Caco-2 (cell line): ENCODE data around the gene TSPAN18. TPM values are rescaled to one million over a fixed set of nuclear protein-coding genes. Genes with fewer than 3 reads are reported as not detected.

Experiments
- BruUV-seq: library from RNA; stranded (reverse); fragments of 400-500 nt; replicated peaks from 2 replicates; lab custom pipeline; 2021; lab: Mats Ljungman, UMichigan
- CTCF ChIA-PET: fragments of 300-600 bp; sonication (Branson Sonifier 250); formaldehyde crosslinking; loops from one replicate; lab custom pipeline; 2022; ENCODE audit warnings: antibody characterized with exemption; lab: Charles Lee
- POLR2A ChIA-PET: fragments of 300-600 bp; sonication (Branson Sonifier 250); formaldehyde crosslinking; loops from one replicate; lab custom pipeline; 2022; ENCODE audit warnings: antibody characterized with exemption; lab: Charles Lee
- DNase-seq, 2 experiments: peaks; one replicate each; pipeline versions ENCODE4 v3.0.0 to v3.0.0-alpha.2; 2020 to 2022
- H3K27me3 ChIP-seq: replicated peaks from 2 replicates; pipeline ENCODE4 v1.6.0; 2011; ENCODE audit warnings: low read length; ENCODE audit not compliant: control insufficient read depth, insufficient read depth
- H3K36me3 ChIP-seq: 2 replicates; pipeline ENCODE4 v1.5.1; 2011; ENCODE audit warnings: low read length; ENCODE audit not compliant: control insufficient read depth, insufficient read depth
- H3K4me1 ChIP-seq: fragments of 250-450 bp; sonication (Bioruptor Pico); 2 replicates; pipeline ENCODE4 v1.5.1; 2020; ENCODE audit warnings: mild to moderate bottlenecking
- H3K4me3 ChIP-seq: 2 replicates; pipeline ENCODE4 v1.5.1; 2011; ENCODE audit warnings: low read depth, mild to moderate bottlenecking, control low read depth, low read length
- H3K9me3 ChIP-seq: fragments of 250-450 bp; sonication (Bioruptor Pico); 2 replicates; pipeline ENCODE4 v1.5.1; 2020; ENCODE audit warnings: mild to moderate bottlenecking, moderate library complexity
- H3K27ac Mint-ChIP-seq: one replicate; pipeline ENCODE4 v1.8.0; 2022; ENCODE audit warnings: mixed read lengths; ENCODE audit not compliant: unreplicated experiment
- H3K27me3 Mint-ChIP-seq: one replicate; pipeline ENCODE4 v1.8.0; 2022; ENCODE audit warnings: mixed read lengths; ENCODE audit not compliant: insufficient read depth, unreplicated experiment
- H3K36me3 Mint-ChIP-seq: one replicate; pipeline ENCODE4 v1.8.0; 2022; ENCODE audit warnings: mild to moderate bottlenecking, mixed read lengths; ENCODE audit not compliant: insufficient read depth, unreplicated experiment
- H3K4me1 Mint-ChIP-seq: one replicate; pipeline ENCODE4 v1.8.0; 2022; ENCODE audit warnings: low read depth, mixed read lengths; ENCODE audit not compliant: unreplicated experiment
- H3K4me3 Mint-ChIP-seq: one replicate; pipeline ENCODE4 v1.8.0; 2022; ENCODE audit warnings: mild to moderate bottlenecking, moderate library complexity, mixed read lengths; ENCODE audit not compliant: unreplicated experiment
- H3K9me3 Mint-ChIP-seq: one replicate; pipeline ENCODE4 v1.8.0; 2022; ENCODE audit warnings: mixed read lengths; ENCODE audit not compliant: unreplicated experiment
- CTCF ChIP-seq, 2 experiments: fragments of 200-600 bp in 1 of 2; IDR thresholded peaks; 1 replicate in 1 of 2; 2 replicates in 1 of 2; pipeline versions ENCODE4 v1.5.1 to v1.8.0; 2011 to 2022; ENCODE audit warnings: antibody characterized with exemption in 1 of 2, control low read depth in 1 of 2, inconsistent platforms in 1 of 2, low read depth in 1 of 2, low read length in 1 of 2, mild to moderate bottlenecking in 1 of 2, moderate library complexity in 1 of 2; ENCODE audit not compliant: insufficient read depth in 1 of 2, severe bottlenecking in 1 of 2, unreplicated experiment in 1 of 2
- intact Hi-C: fragments of 100-400 bp; cut with micrococcal nuclease; formaldehyde crosslinking; loops from one replicate; pipeline ENCODE4 v1.10.0; 2022; ENCODE audit not compliant: unreplicated experiment
- total RNA-seq: library from RNA; stranded (reverse); gene quantifications from 2 replicates; pipeline ENCODE4 v1.2.3, GENCODE V29; 2022

The TSPAN18 gene
- total RNA-seq, 1 experiment from 2014 or later: 7.4 TPM

DNA sequence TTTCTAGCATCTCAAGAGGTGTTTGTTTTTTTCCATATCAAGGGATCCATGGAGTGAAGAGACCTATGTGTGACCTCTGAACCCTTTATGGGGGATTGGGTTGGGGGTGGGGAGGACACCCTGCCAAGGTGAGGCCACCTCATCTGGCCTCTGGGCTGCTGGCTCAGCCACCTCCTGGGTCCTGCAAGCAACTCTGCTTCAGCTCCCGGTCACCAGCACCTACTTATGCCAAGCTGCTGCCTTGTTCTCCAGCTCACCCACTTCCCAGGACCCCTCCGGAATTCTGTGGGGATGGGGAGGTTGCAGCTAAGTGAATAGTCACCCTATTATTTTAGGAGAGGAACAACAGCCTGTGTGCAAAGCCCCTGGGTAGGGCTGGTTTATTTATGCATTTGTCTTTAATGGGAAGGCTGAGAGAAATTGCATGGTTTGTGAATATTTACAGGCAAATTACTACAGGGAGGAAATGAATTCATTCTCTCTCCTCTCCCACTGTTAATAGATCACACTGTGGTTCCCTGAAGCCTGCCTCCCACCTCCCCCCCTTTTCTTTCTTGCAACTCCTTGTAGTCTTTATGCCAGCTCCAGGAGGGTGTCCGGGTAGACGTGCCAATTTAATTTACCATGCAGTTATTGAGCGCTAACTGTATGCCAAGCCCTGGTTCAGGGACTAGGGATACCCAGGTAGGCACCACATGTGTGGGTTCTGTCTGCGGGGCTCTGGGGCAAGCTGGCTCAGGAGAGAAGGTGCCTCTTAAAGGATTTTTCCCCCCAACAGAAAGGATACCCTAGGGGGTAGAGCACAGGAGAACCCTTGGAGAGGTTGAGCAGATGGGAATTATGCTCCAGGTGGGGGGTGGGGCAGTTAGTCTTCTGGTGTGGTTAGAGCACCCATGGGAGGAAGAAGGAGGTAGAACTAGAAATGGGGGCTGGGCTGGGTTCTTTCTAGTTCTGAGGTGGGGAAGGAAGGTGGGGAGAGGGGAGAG lies 50.7 kb downstream of the TSPAN18 start:
- Mint-ChIP-seq H3K36me3 (no peaks in the 10 kb centered on the region), H3K4me3 (no peak overlapping the region), H3K27me3 (peaks cover 6% of the 10 kb centered on the region), H3K4me1 (peaks cover 7% of the 10 kb centered on the region), H3K27ac (no peak overlapping the region), H3K9me3 (no peaks in the 10 kb centered on the region)
- ChIA-PET POLR2A (no interaction called here), CTCF (interaction anchor here (0.7 kb wide), 1 partner anchor 151 kb away, joined by 3 read pairs; no protein-coding TSS in a partner anchor)
- DNase-seq: peak in 1 of 2 experiments; percentile 12
- BruUV-seq: no TSS peak
- no peaks in the 10 kb centered on the region for H3K27me3 ChIP-seq
- intact Hi-C loops: loop anchor here (5.0 kb wide), 1 partner anchor 115 kb away; no protein-coding TSS in a partner anchor
- peaks cover 10% of the 10 kb centered on the region; the same call in 1 of the 2 replicates for H3K4me1 ChIP-seq
- no peak overlapping the region for H3K4me3 ChIP-seq
- H3K9me3 ChIP-seq: no peaks in the 10 kb centered on the region
- TF ChIP-seq CTCF (IDR thresholded peaks at IDR 0.05; ENCODE audit: insufficient read depth in 1 of 2, low read depth in 1 of 2, low read length in 1 of 2, severe bottlenecking in 1 of 2, unreplicated experiment in 1 of 2): no peak
- no peaks in the 10 kb centered on the region for H3K36me3 ChIP-seq

GRCh38 chr11:44778195-44779100 lies 51.7 kb downstream of the TSPAN18 start:
- Histone ChIP-seq H3K9me3 (no peaks in the 10 kb centered on the region), H3K36me3 (no peaks in the 10 kb centered on the region), H3K4me3 (no peak overlapping the region), H3K27me3 (no peaks in the 10 kb centered on the region), H3K4me1 (peaks cover 10% of the 10 kb centered on the region; the same call in 1 of the 2 replicates)
- H3K36me3 Mint-ChIP-seq: no peaks in the 10 kb centered on the region
- intact Hi-C loops: loop anchor here (5.0 kb wide), 1 partner anchor 114 kb away; no protein-coding TSS in a partner anchor
- TF ChIP-seq CTCF (IDR thresholded peaks at IDR 0.05; ENCODE audit: insufficient read depth in 1 of 2, low read depth in 1 of 2, low read length in 1 of 2, severe bottlenecking in 1 of 2, unreplicated experiment in 1 of 2): no peak
- peak in 1 of 2 experiments; percentile 22 for DNase-seq
- H3K4me3 Mint-ChIP-seq: no peak overlapping the region
- H3K27ac Mint-ChIP-seq: no peak overlapping the region
- POLR2A ChIA-PET: no interaction called here
- CTCF ChIA-PET: no interaction called here
- BruUV-seq: no TSS peak
- no peaks in the 10 kb centered on the region for H3K9me3 Mint-ChIP-seq
- H3K4me1 Mint-ChIP-seq: peaks cover 7% of the 10 kb centered on the region
- H3K27me3 Mint-ChIP-seq: peaks cover 6% of the 10 kb centered on the region
